ENCODE measurements around the gene MLLT3. TPM values are rescaled to one million over a fixed set of nuclear protein-coding genes. Genes with fewer than 3 reads are reported as not detected.

MLLT3 gene
- total RNA-seq, 4 donors from 2014 or later = 29.8 to 51.0 (median 47.1) TPM

DNA sequence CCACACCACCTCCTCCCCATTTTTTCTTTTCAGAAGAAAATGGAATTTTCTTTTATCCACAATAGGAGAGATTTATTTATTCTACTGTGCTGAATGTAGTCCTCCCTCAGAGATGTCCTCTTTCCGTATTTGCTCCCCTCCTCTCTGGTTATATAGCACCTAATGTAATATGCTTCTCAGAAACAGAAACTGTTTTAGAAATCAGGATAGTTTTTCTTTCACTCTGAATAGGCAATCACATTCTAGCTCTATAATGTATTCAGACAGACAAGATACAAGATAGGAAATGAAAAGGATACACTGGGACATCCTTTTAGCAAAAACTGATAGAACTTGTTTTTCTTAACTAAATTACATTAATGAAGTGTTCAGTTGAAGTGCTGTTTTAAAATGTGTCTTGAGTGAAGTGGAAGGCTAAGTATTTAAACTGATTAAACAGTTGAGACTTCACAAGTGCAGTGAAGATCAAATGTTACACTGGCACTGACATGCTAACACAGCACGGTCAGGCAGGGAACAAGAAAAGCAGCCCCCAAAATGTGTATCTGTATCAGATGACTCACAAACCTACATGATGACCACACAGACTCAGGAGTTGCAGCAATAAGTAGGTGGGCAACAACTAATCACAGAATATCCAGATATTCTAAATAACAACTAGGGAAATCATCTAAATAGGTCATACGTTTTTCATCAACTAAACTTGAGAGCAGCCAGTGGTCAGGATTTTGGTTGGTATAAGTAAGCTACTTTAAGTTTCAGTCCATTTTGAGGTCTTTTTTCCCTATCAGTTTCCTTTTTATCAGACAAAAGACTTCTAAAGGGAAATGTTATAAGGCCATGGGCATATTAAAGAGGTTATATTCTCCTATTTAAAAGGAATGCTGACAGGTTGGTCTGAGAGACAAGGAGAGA lies 260.4 kb downstream of the MLLT3 start:
- H3K4me1 ChIP-seq = peaks cover 25 to 29% of the 10 kb centered on the region in 2 donors
- H3K27ac ChIP-seq = no peak overlapping the region
- H3K9me3 ChIP-seq = no peaks in the 10 kb centered on the region
- H3K36me3 ChIP-seq = no peaks in the 10 kb centered on the region
- intact Hi-C loops (cut with DNase I) = no loop called here
- no peak for DNase-seq
- H3K27me3 ChIP-seq = no peaks in the 10 kb centered on the region
- TF ChIP-seq CTCF (IDR thresholded peaks at IDR 0.05) (no peak), POLR2A (IDR thresholded peaks at IDR 0.05) (no peak)
- H3K4me3 ChIP-seq (replicated peaks in 1 of 3) = no peak overlapping the region
- WGBS, 2 donors = 76 to 80% methylated on average over 3 of the region's 3 CpGs

- Histone ChIP-seq H3K27ac (no peak overlapping the region), H3K4me3 (replicated peaks in 1 of 3) (no peak overlapping the region), H3K36me3 (no peaks in the 10 kb centered on the region), H3K27me3 (no peaks in the 10 kb centered on the region), H3K9me3 (no peaks in the 10 kb centered on the region), H3K4me1 (peaks cover 30 to 33% of the 10 kb centered on the region in 2 donors)
- 97 to 98% methylated on average over 5 of the region's 5 CpGs for WGBS, 2 donors
- TF ChIP-seq CTCF (IDR thresholded peaks at IDR 0.05) = no peak
- no peak for TF ChIP-seq POLR2A (IDR thresholded peaks at IDR 0.05)
- intact Hi-C loops (cut with DNase I) = no loop called here
- DNase-seq = no peak
Observed at GRCh38 chr9:20361229-20361628, 261.1 kb downstream of the MLLT3 start.

- Histone ChIP-seq H3K4me3 (replicated peaks in 1 of 3) (no peak overlapping the region), H3K27me3 (no peaks in the 10 kb centered on the region), H3K36me3 (no peaks in the 10 kb centered on the region), H3K4me1 (peaks cover 16 to 33% of the 10 kb centered on the region in 2 donors), H3K27ac (no peak overlapping the region), H3K9me3 (no peaks in the 10 kb centered on the region)
- intact Hi-C loops (cut with DNase I) = loop anchor here (10.0 kb wide), 3 partner anchors 267 to 757 kb away; partner anchors contain the start of gene MLLT3
- WGBS, 2 donors = 70 to 71% methylated on average over 5 of the region's 5 CpGs
- no peak for DNase-seq
- no peak for TF ChIP-seq POLR2A (IDR thresholded peaks at IDR 0.05)
- no peak for TF ChIP-seq CTCF (IDR thresholded peaks at IDR 0.05)
Observed at GRCh38 chr9:20358207-20358606, 264.1 kb downstream of the MLLT3 start.

DNA sequence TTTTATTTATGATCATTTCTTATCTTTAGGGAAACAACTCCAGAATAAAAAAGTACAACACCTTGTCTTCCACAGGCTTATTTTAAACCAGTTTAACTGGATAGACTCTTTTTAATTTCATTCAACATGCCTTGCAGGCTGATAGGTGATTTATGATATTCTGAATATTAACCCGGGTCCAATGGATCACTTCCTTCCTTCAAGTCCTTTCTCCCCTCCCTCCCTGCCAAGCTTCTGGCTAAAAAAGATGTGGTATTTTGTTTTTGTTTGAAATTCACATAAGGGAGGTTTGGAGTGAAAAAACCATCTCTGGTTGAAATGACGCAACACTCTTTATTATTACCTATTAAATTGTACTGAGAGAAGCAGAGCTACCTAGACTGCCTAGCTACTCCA lies 265.3 kb downstream of the MLLT3 start:
- intact Hi-C loops (cut with DNase I) = loop anchor here (10.0 kb wide), 3 partner anchors 268 to 758 kb away; partner anchors contain the start of gene MLLT3
- TF ChIP-seq POLR2A (IDR thresholded peaks at IDR 0.05) (no peak), CTCF (IDR thresholded peaks at IDR 0.05) (no peak)
- Histone ChIP-seq H3K27ac (peak overlapping the region; percentile 23 to 66 (median 43)), H3K4me1 (peaks cover 13 to 34% of the 10 kb centered on the region in 2 donors), H3K4me3 (replicated peaks in 1 of 3) (no peak overlapping the region), H3K9me3 (no peaks in the 10 kb centered on the region), H3K36me3 (no peaks in the 10 kb centered on the region), H3K27me3 (no peaks in the 10 kb centered on the region)
- no peak for DNase-seq
- 55 to 62% methylated on average over 2 of the region's 2 CpGs for whole genome bisulfite sequencing, 2 donors

Data from thyroid gland (tissue), 4 donors.